Stimulated activated CD4-positive, alpha-beta T cell treated with anti-CD3 and anti-CD28 coated beads, Interleukin-4, amount 100 ng/mL, for 4 hours (primary cell): ENCODE measurements around the gene SRD5A1.

Experiments used
- DNase-seq, 2 experiments: peaks; one replicate each; pipeline ENCODE4 v3.0.0-alpha.2; 2020

The SRD5A1 gene

GRCh38 chr5:6632888-6633468 is at the start of gene SRD5A1, which contains the start of gene NSUN2:
TSS of gene SRD5A1 (plus strand) at chr5:6633440. CDS start at chr5:6633577, 137 bp downstream.
TSS of gene NSUN2 (minus strand) at chr5:6633044. CDS start at chr5:6632979, 65 bp downstream.
- peak; percentile 91 to 96 for DNase-seq

- no peak for DNase-seq
These were observed 49.1 kb upstream of the SRD5A1 start for GRCh38 chr5:6584101-6584645.

GRCh38 chr5:6584727-6585126 is 48.5 kb upstream of the SRD5A1 start:
- no peak for DNase-seq

- DNase-seq = no peak
These were observed 48.1 kb upstream of the SRD5A1 start for GRCh38 chr5:6585168-6585567.

GRCh38 chr5:6585939-6586646 is 47.1 kb upstream of the SRD5A1 start:
- no peak for DNase-seq

GRCh38 chr5:6586647-6587042 is 46.6 kb upstream of the SRD5A1 start:
- no peak for DNase-seq

GRCh38 chr5:6587171-6587570 is 46.1 kb upstream of the SRD5A1 start:
- DNase-seq = no peak

GRCh38 chr5:6590581-6590980 is 42.7 kb upstream of the SRD5A1 start:
- no peak for DNase-seq

- DNase-seq = no peak
These were observed 41.5 kb upstream of the SRD5A1 start for GRCh38 chr5:6591671-6592288.

GRCh38 chr5:6592601-6593000 is 40.6 kb upstream of the SRD5A1 start:
- no peak for DNase-seq

GRCh38 chr5:6593148-6594016 is 39.9 kb upstream of the SRD5A1 start:
- DNase-seq = no peak

- DNase-seq = no peak
These were observed 39.2 kb upstream of the SRD5A1 start for GRCh38 chr5:6594066-6594465.

- DNase-seq = no peak
These were observed 37.8 kb upstream of the SRD5A1 start for GRCh38 chr5:6595405-6595804.

- no peak for DNase-seq
These were observed 36.9 kb upstream of the SRD5A1 start for GRCh38 chr5:6596388-6596787.

GRCh38 chr5:6597557-6597956 is 35.7 kb upstream of the SRD5A1 start:
- DNase-seq = no peak

GRCh38 chr5:6598351-6598900 is 34.8 kb upstream of the SRD5A1 start:
- no peak for DNase-seq

- no peak for DNase-seq
These were observed 33.5 kb upstream of the SRD5A1 start for GRCh38 chr5:6599739-6600138.

- DNase-seq = no peak
These were observed 32.0 kb upstream of the SRD5A1 start for GRCh38 chr5:6601271-6601670.

- DNase-seq = no peak
These were observed 31.4 kb upstream of the SRD5A1 start for GRCh38 chr5:6601816-6602215.

GRCh38 chr5:6602441-6602840 is 30.8 kb upstream of the SRD5A1 start:
- no peak for DNase-seq

- DNase-seq = no peak
These were observed 29.6 kb upstream of the SRD5A1 start for GRCh38 chr5:6603643-6604042.

- no peak for DNase-seq
These were observed 28.9 kb upstream of the SRD5A1 start for GRCh38 chr5:6604341-6604740.

GRCh38 chr5:6604946-6605345 is 28.3 kb upstream of the SRD5A1 start:
- no peak for DNase-seq
